ENCODE data around the gene TMEM59. TPM values are rescaled to one million over a fixed set of nuclear protein-coding genes. Genes with fewer than 3 reads are reported as not detected.
A peak's percentile ranks its signal among the peaks of the same experiment; 100 is the strongest.

The TMEM59 gene
- total RNA-seq, 4 donors from 2014 or later: 231 to 408 (median 355) TPM

GRCh38 chr1:54016343-54017282 is 36.4 kb downstream of the TMEM59 start:
- DNase-seq (ENCODE audit: low spot score) (no peak), ATAC-seq (ENCODE audit: low FRiP score) (peak; percentile 49)
- no peak for TF ChIP-seq CTCF (IDR thresholded peaks at IDR 0.05)

- ATAC-seq (ENCODE audit: low FRiP score): no peak
- DNase-seq (ENCODE audit: low spot score): no peak
- TF ChIP-seq CTCF (IDR thresholded peaks at IDR 0.05): no peak
These were observed 38.9 kb downstream of the TMEM59 start for GRCh38 chr1:54014009-54014629.

GRCh38 chr1:54013393-54014008 is 39.5 kb downstream of the TMEM59 start:
- ATAC-seq (ENCODE audit: low FRiP score): no peak
- no peak for TF ChIP-seq CTCF (IDR thresholded peaks at IDR 0.05)
- DNase-seq (ENCODE audit: low spot score): no peak

- TF ChIP-seq CTCF (IDR thresholded peaks at IDR 0.05): no peak
- DNase-seq (ENCODE audit: low spot score): no peak
- no peak for ATAC-seq (ENCODE audit: low FRiP score)
These were observed 40.1 kb downstream of the TMEM59 start for GRCh38 chr1:54012863-54013262.

GRCh38 chr1:54012008-54012325 is 41.0 kb downstream of the TMEM59 start:
- ATAC-seq (ENCODE audit: low FRiP score) (no peak), DNase-seq (ENCODE audit: low spot score) (no peak)
- no peak for TF ChIP-seq CTCF (IDR thresholded peaks at IDR 0.05)

GRCh38 chr1:54011316-54012007 is 41.5 kb downstream of the TMEM59 start:
- ATAC-seq (ENCODE audit: low FRiP score) (no peak), DNase-seq (ENCODE audit: low spot score) (no peak)
- no peak for TF ChIP-seq CTCF (IDR thresholded peaks at IDR 0.05)

Measured in omental fat pad (tissue), 4 donors.